HG03354 (cell line): ENCODE results near the gene FBXW4.
A peak's percentile ranks its signal among the peaks of the same experiment; 100 is the strongest.

Source experiments
- ATAC-seq: cut with Tn5 transposase; IDR thresholded peaks from one replicate; pipeline ENCODE4 v1.9.1; 2021; ENCODE audit warnings: mild to moderate bottlenecking; ENCODE audit not compliant: unreplicated experiment, poor library complexity, severe bottlenecking

FBXW4 gene

GRCh38 chr10:101708073-101708472 is 13.1 kb upstream of the FBXW4 start:
- no peak for ATAC-seq

GRCh38 chr10:101704331-101704730 is 9.4 kb upstream of the FBXW4 start:
- ATAC-seq = no peak

- no peak for ATAC-seq
These were observed 1.7 kb upstream of the FBXW4 start for GRCh38 chr10:101696632-101697031.

GRCh38 chr10:101695404-101695890 is 477 bp upstream of the FBXW4 start:
- ATAC-seq = no peak

- ATAC-seq = peak; percentile 69
These were observed 844 bp downstream of the FBXW4 start for GRCh38 chr10:101693978-101694673.

- ATAC-seq = peak; percentile 24
These were observed 1.4 kb downstream of the FBXW4 start for GRCh38 chr10:101693651-101693977.

GRCh38 chr10:101691081-101691480 is 3.9 kb downstream of the FBXW4 start:
- no peak for ATAC-seq

- ATAC-seq = no peak
These were observed 4.5 kb downstream of the FBXW4 start for GRCh38 chr10:101690461-101690860.

- ATAC-seq = no peak
These were observed 7.8 kb downstream of the FBXW4 start for GRCh38 chr10:101687071-101687658.

GRCh38 chr10:101686133-101686925 is 8.6 kb downstream of the FBXW4 start:
- no peak for ATAC-seq

- no peak for ATAC-seq
These were observed 10.2 kb downstream of the FBXW4 start for GRCh38 chr10:101684782-101685181.

- no peak for ATAC-seq
These were observed 11.7 kb downstream of the FBXW4 start for GRCh38 chr10:101683276-101683675.

- ATAC-seq = no peak
These were observed 12.7 kb downstream of the FBXW4 start for GRCh38 chr10:101682172-101682825.

- no peak for ATAC-seq
These were observed 18.4 kb downstream of the FBXW4 start for GRCh38 chr10:101676565-101676964.

GRCh38 chr10:101675115-101675514 is 19.9 kb downstream of the FBXW4 start:
- ATAC-seq = no peak

GRCh38 chr10:101672536-101672935 is 22.4 kb downstream of the FBXW4 start:
- no peak for ATAC-seq

- peak; percentile 49 for ATAC-seq
These were observed 23.5 kb downstream of the FBXW4 start for GRCh38 chr10:101671453-101671852.

- no peak for ATAC-seq
These were observed 24.3 kb downstream of the FBXW4 start for GRCh38 chr10:101670635-101671034.

- ATAC-seq = no peak
These were observed 25.8 kb downstream of the FBXW4 start for GRCh38 chr10:101669181-101669580.

GRCh38 chr10:101668566-101668965 is 26.4 kb downstream of the FBXW4 start:
- no peak for ATAC-seq
